NT2/D1 (cell line): ENCODE measurements around the gene ADGRL3.

Experiments used
- DNase-seq: peaks from one replicate; pipeline ENCODE4 v3.0.0-alpha.2; 2011; ENCODE audit warnings: low read depth, low spot score
- H3K27me3 ChIP-seq: 2 replicates; pipeline ENCODE4 v1.6.0; 2011; ENCODE audit warnings: mild to moderate bottlenecking; ENCODE audit not compliant: insufficient read length, insufficient read depth
- H3K36me3 ChIP-seq: 2 replicates; pipeline ENCODE4 v1.6.1; 2011; ENCODE audit warnings: mild to moderate bottlenecking, low read length, mixed read lengths; ENCODE audit not compliant: insufficient read depth, insufficient read length
- H3K4me1 ChIP-seq: 2 replicates; pipeline ENCODE4 v1.5.1; 2011; ENCODE audit not compliant: insufficient read depth, insufficient read length
- H3K4me3 ChIP-seq: 2 replicates; pipeline ENCODE4 v1.5.1; 2011; ENCODE audit warnings: low read depth; ENCODE audit not compliant: insufficient read length
- H3K9ac ChIP-seq: 2 replicates; pipeline ENCODE4 v1.6.0; 2011; ENCODE audit warnings: low read depth; ENCODE audit not compliant: insufficient read length
- H3K9me3 ChIP-seq: 2 replicates; pipeline ENCODE4 v1.5.1; 2011; ENCODE audit warnings: mild to moderate bottlenecking, low read length; ENCODE audit not compliant: insufficient read depth
- SUZ12 ChIP-seq: IDR thresholded peaks from 2 replicates; pipeline ENCODE4 v1.6.1; 2011; ENCODE audit not compliant: insufficient read length, insufficient read depth; ENCODE audit errors: extremely low read depth
- YY1 ChIP-seq: IDR thresholded peaks from 2 replicates; pipeline ENCODE4 v1.6.1; 2011; ENCODE audit not compliant: insufficient read length, insufficient read depth
- ZNF274 ChIP-seq: IDR thresholded peaks from 2 replicates; pipeline ENCODE4 v1.6.1; 2011; ENCODE audit warnings: mild to moderate bottlenecking, low read depth, low read length

Gene ADGRL3

DNA sequence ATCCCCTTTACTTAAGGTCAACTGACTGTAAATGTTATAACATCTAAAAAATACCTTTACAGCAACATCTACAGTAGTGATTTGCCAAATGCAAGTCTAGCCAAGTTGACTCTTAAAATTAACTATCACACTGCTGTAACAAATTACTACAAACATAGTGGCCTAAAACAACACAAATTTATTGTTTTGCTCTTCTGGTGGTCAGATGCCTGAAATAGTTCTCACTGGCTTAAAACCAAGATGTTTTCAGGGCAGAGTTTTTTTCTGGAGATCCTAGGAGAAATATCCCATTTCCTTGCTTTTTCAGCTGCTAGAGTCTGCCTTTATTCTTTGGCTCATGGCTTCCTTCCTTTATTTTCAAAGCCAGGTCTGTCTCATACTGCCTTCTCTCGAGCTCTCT is 120.5 kb downstream of the ADGRL3 start:
- Histone ChIP-seq H3K4me1 (no peaks in the 10 kb centered on the region), H3K4me3 (no peak overlapping the region), H3K36me3 (no peaks in the 10 kb centered on the region), H3K27me3 (no peaks in the 10 kb centered on the region), H3K9me3 (no peaks in the 10 kb centered on the region), H3K9ac (no peak overlapping the region)
- DNase-seq = no peak
- TF ChIP-seq ZNF274 = no peak
- TF ChIP-seq YY1 = no peak
- TF ChIP-seq SUZ12 = no peak

DNA sequence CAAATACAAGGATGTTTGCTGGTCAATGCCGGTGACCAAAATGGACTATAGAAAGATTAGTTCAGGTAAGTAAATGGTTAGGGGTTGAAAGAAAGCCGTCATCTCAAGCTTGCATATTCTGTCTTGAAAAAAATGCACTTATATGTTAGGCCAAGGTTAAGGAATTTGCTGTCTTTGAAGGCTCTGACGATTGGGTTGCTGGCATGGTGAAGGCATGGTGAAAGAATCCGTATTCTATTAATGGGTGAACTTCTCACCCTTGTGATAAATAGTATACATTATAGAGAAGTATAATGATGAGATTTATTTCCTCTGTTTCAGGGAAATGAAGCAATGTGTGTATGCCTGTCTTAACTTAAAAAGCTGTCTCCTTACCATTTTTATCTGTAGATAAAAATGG is 132.6 kb downstream of the ADGRL3 start:
- H3K36me3 ChIP-seq = no peaks in the 10 kb centered on the region
- H3K27me3 ChIP-seq = no peaks in the 10 kb centered on the region
- no peak for TF ChIP-seq YY1
- no peak for TF ChIP-seq ZNF274
- no peak for TF ChIP-seq SUZ12
- no peak overlapping the region for H3K9ac ChIP-seq
- no peak overlapping the region for H3K4me3 ChIP-seq
- peaks cover 5% of the 10 kb centered on the region for H3K4me1 ChIP-seq
- no peak for DNase-seq
- no peaks in the 10 kb centered on the region; the same call in 1 of the 2 replicates for H3K9me3 ChIP-seq

DNA sequence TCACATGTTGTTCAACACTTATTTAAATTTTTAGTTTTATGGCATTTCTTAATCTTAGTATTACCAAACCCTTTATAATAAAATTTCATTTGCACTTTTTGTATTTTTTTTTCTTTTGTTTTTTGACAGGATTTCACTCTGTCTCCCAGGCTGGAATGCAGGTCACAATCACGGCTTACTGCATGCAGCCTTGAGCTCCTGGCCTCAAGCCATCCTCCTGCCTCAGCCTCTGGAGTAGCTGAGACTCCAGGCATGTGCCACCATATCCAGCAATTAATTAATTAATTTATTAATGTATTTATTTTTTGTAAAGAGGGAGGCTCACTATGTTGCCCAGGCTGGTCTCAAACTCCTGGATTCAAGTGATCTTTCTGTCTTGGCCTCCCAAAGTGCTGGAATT is 133.4 kb downstream of the ADGRL3 start:
- DNase-seq = no peak
- TF ChIP-seq ZNF274 (no peak), YY1 (no peak), SUZ12 (no peak)
- H3K27me3 ChIP-seq = no peaks in the 10 kb centered on the region
- no peak overlapping the region for H3K4me3 ChIP-seq
- H3K9ac ChIP-seq = no peak overlapping the region
- no peaks in the 10 kb centered on the region for H3K36me3 ChIP-seq
- H3K4me1 ChIP-seq = peaks cover 5% of the 10 kb centered on the region
- no peaks in the 10 kb centered on the region; the same call in 1 of the 2 replicates for H3K9me3 ChIP-seq

DNA sequence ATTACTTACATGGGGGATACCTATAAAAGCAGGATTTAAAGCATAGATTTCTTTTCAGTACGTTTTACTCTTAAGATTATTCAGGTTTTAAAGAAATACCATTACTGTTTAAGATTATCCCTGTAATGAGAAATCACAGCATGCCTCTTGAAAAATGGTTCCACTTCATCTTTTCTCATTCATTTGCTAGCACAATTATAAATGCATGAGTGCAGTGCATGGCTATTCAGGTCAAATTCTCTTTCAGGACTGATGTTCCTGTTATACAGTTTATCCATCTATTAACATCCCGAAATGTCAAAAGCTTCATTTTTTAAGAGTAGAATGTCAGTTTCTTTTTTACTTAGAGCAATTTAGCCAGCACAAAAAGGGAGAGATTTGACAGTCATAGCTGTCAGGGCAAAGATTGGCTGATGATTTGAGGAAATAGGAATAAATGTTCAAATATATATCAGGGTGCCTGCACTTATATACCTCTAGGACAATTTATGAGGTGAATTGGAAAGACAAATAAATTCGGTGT is 135.2 kb downstream of the ADGRL3 start:
- no peak for TF ChIP-seq YY1
- TF ChIP-seq ZNF274 = no peak
- DNase-seq = no peak

DNA sequence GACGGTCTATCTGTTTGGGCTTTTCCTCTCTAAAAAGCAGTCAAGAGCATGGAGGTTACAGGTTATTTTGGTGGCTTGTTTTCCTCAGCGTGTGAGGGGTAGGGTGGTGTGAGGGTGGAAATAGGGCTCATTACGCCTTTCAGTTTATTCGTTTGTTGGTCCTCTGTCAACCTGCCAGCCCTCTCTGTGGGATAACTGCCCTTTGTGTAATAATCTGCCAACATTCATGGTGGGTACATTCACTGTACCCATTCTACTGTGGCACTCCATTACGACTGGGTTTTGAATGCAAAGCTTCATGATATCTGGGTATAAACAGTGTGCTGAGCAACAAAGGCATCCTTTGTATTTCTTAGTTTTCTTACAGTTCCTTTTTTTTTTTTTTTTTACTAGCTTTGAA is 136.4 kb downstream of the ADGRL3 start:
- no peak for TF ChIP-seq ZNF274
- no peak for TF ChIP-seq YY1

More for the DNA sequence above, 135.2 kb downstream of the ADGRL3 start:
- Histone ChIP-seq H3K9ac (no peak overlapping the region), H3K27me3 (no peaks in the 10 kb centered on the region), H3K4me3 (no peak overlapping the region), H3K36me3 (no peaks in the 10 kb centered on the region), H3K4me1 (peaks cover 5% of the 10 kb centered on the region), H3K9me3 (no peaks in the 10 kb centered on the region; the same call in 1 of the 2 replicates)

DNA sequence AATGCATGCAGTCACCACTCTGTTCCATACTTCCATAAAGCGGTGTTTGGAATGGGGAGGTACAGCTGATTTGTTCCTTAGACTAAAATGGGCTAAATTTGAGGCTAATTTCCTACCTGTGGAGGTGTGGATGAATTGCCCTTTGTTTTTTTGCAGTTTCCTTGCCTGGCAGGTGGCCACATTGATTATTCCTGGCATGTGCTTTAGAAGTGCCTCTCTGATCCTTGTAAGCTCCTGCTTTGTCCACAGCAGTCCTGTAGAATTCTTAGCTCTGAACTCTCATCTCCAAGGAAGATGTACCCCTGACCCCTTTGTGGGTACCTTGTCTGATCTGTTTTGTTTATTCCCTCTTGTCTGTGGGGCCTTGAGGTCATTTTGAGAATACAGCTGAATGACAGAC is 136.8 kb downstream of the ADGRL3 start:
- no peak overlapping the region for H3K9ac ChIP-seq

More for the DNA sequence above, 136.4 kb downstream of the ADGRL3 start:
- DNase-seq = no peak
- Histone ChIP-seq H3K36me3 (no peaks in the 10 kb centered on the region), H3K9ac (no peak overlapping the region), H3K9me3 (no peaks in the 10 kb centered on the region), H3K27me3 (no peaks in the 10 kb centered on the region), H3K4me1 (peaks cover 5% of the 10 kb centered on the region), H3K4me3 (no peak overlapping the region)

DNA sequence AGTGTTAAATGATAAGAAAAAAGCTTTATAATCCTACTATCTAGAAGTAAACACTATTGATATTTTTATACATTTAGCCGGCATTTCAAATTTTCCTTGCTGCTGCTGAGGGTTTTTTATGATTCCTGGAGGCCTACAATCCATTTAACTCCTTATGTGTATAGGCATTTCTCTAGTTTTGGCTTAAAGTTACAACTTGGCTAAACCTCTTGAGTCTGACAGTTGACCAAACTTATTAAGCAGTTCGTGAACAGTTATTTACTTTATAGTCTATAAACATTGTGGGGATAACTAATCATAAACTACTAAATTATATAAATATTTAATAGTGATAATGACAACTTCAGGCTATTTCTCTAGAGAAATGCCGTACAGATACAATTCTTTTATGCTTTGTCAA is 141.9 kb downstream of the ADGRL3 start:
- TF ChIP-seq ZNF274 (no peak), SUZ12 (no peak), YY1 (no peak)
- Histone ChIP-seq H3K4me1 (no peaks in the 10 kb centered on the region), H3K4me3 (no peak overlapping the region)

More for the DNA sequence above, 136.8 kb downstream of the ADGRL3 start:
- TF ChIP-seq ZNF274 (no peak), SUZ12 (no peak), YY1 (no peak)
- no peaks in the 10 kb centered on the region for H3K27me3 ChIP-seq
- no peaks in the 10 kb centered on the region for H3K36me3 ChIP-seq
- H3K4me3 ChIP-seq = no peak overlapping the region
- peaks cover 5% of the 10 kb centered on the region for H3K4me1 ChIP-seq
- no peak for DNase-seq
- H3K9me3 ChIP-seq = no peaks in the 10 kb centered on the region

More for the DNA sequence above, 141.9 kb downstream of the ADGRL3 start:
- H3K36me3 ChIP-seq = no peaks in the 10 kb centered on the region
- no peak overlapping the region for H3K9ac ChIP-seq
- H3K9me3 ChIP-seq = no peaks in the 10 kb centered on the region
- H3K27me3 ChIP-seq = no peaks in the 10 kb centered on the region
- DNase-seq = no peak
